Mammary epithelial cell (primary cell): Measurements from ENCODE around the gene HYAL1.
"Not testable (repeated sequence)": the region's sequence is repeated elsewhere in the genome, so short reads cannot be mapped to it uniquely, and the experiment has no call there.

Experiments
- CTCF ChIP-seq, 2 donors: IDR thresholded peaks in 1 of 2; conservative IDR thresholded peaks in 1 of 2; 2 replicates each; pipeline ENCODE4 v1.5.1; 2011 to 2012; ENCODE audit warnings: inconsistent platforms in 2 of 2, low read length in 2 of 2, mild to moderate bottlenecking in 2 of 2, control low read depth in 1 of 2, low read depth in 1 of 2; ENCODE audit not compliant: insufficient read depth in 1 of 2; ENCODE audit errors: extremely low read depth in 1 of 2
- EZH2 ChIP-seq: IDR thresholded peaks from 2 replicates; pipeline ENCODE4 v1.6.1; 2012; ENCODE audit warnings: low read length, inconsistent platforms, borderline replicate concordance

- TF ChIP-seq CTCF (conservative IDR thresholded peaks at IDR 0.05 in 1 of 2, IDR thresholded peaks at IDR 0.05 in 1 of 2; ENCODE audit: extremely low read depth in 1 of 2, insufficient read depth in 1 of 2, low read depth in 1 of 2, low read length in 2 of 2); EZH2: not testable (repeated sequence)
Observed at GRCh38 chr3:50262200-50262599, 41.2 kb downstream of the HYAL1 start.
